GM12878 (cell line): ENCODE results near the gene ARHGAP36. TPM values are rescaled to one million over a fixed set of nuclear protein-coding genes. Genes with fewer than 3 reads are reported as not detected.

Source experiments
- ATAC-seq: fragments of 200-7000 bp; cut with Tn5 transposase; 3 replicates; pipeline ENCODE4 v1.9.1; 2020; ENCODE audit warnings: mild to moderate bottlenecking, moderate library complexity
- BruUV-seq: library from RNA; stranded (reverse); fragments of 400-500 nt; replicated peaks from 2 replicates; lab custom pipeline; 2021; lab: Mats Ljungman, UMichigan
- CTCF ChIA-PET: fragments of 300-600 bp; sonication (Branson Sonifier 250); formaldehyde crosslinking; extraction: SDS; loops from one replicate; lab custom pipeline; 2021; ENCODE audit warnings: inconsistent platforms; lab: Yijun Ruan, JAX
- POLR2A ChIA-PET: fragments of 350-600 bp; formaldehyde crosslinking; extraction: SDS; loops from one replicate; lab custom pipeline; 2021; ENCODE audit warnings: inconsistent platforms; lab: Charles Lee
- RAD21 ChIA-PET: fragments of 300-600 bp; sonication (Branson Sonifier 250); formaldehyde crosslinking; loops from one replicate; lab custom pipeline; 2023; ENCODE audit warnings: antibody characterized with exemption; ENCODE audit not compliant: unreplicated experiment; lab: Charles Lee
- SMC1A ChIA-PET: fragments of 300-600 bp; sonication (Branson Sonifier 250); formaldehyde crosslinking; loops from one replicate; lab custom pipeline; 2023; ENCODE audit not compliant: unreplicated experiment, uncharacterized antibody; lab: Charles Lee
- DNase-seq: peaks from one replicate; pipeline ENCODE4 v3.0.0-alpha.2; 2011; ENCODE audit warnings: low read depth, low spot score
- FAIRE-seq: peaks from 3 replicates; lab custom pipeline; 2011; peaks lifted over from hg19 to GRCh38; lab: Jason Lieb, UNC
- H2AFZ ChIP-seq: 2 replicates; pipeline ENCODE4 v1.6.0; 2011; ENCODE audit warnings: low read depth, low read length, control low read depth; ENCODE audit not compliant: control insufficient read depth
- H3K27ac ChIP-seq: 2 replicates; pipeline ENCODE4 v1.5.1; 2011; ENCODE audit warnings: control low read depth; ENCODE audit not compliant: control insufficient read depth, insufficient read depth
- H3K27me3 ChIP-seq, 2 experiments: replicated peaks in 1 of 2; 2 replicates each; pipeline versions ENCODE4 v1.6.0 to v1.6.1; 2011; ENCODE audit warnings: low read length in 1 of 2; ENCODE audit not compliant: control insufficient read depth in 2 of 2, insufficient read depth in 2 of 2
- H3K36me3 ChIP-seq, 2 experiments: 2 replicates each; pipeline ENCODE4 v1.5.1; 2011; ENCODE audit warnings: low read length in 1 of 2; ENCODE audit not compliant: control insufficient read depth in 2 of 2, insufficient read depth in 2 of 2
- H3K4me1 ChIP-seq: 2 replicates; pipeline ENCODE4 v1.6.1; 2011; ENCODE audit warnings: mild to moderate bottlenecking, low read length, moderate library complexity, mixed read lengths; ENCODE audit not compliant: control insufficient read depth, insufficient read depth
- H3K4me2 ChIP-seq: 2 replicates; pipeline ENCODE4 v1.6.0; 2011; ENCODE audit warnings: control low read depth; ENCODE audit not compliant: control insufficient read depth, insufficient read depth
- H3K4me3 ChIP-seq: fragments of 200-600 bp; sonication (generic); 2 replicates; pipeline ENCODE4 v1.5.1; 2016
- H3K79me2 ChIP-seq: 2 replicates; pipeline ENCODE4 v1.6.0; 2011; ENCODE audit warnings: low read length; ENCODE audit not compliant: control insufficient read depth, insufficient read depth
- H3K9ac ChIP-seq: 2 replicates; pipeline ENCODE4 v1.8.0; 2011; ENCODE audit warnings: low read length, control low read depth, mixed read lengths; ENCODE audit not compliant: control insufficient read depth, insufficient read depth
- H3K9me3 ChIP-seq: replicated peaks from 3 replicates; pipeline ENCODE4 v1.5.1; 2011; ENCODE audit warnings: mild to moderate bottlenecking, low read length; ENCODE audit not compliant: control insufficient read depth, insufficient read depth
- H4K20me1 ChIP-seq: 2 replicates; pipeline ENCODE4 v1.6.0; 2011; ENCODE audit not compliant: control insufficient read depth, insufficient read depth
- CHD4 ChIP-seq: fragments of 200-600 bp; sonication (generic); IDR thresholded peaks from 2 replicates; pipeline ENCODE4 v1.6.1; 2016; ENCODE audit warnings: mild to moderate bottlenecking
- CTCF ChIP-seq, 3 experiments: IDR thresholded peaks in 2 of 3; conservative IDR thresholded peaks in 1 of 3; 2 replicates each; pipeline ENCODE4 v1.5.1; 2011; ENCODE audit warnings: low read depth in 3 of 3, low read length in 3 of 3, mild to moderate bottlenecking in 3 of 3, control low read depth in 2 of 3, moderate library complexity in 2 of 3, inconsistent platforms in 1 of 3, mixed read lengths in 1 of 3; ENCODE audit not compliant: control insufficient read depth in 2 of 3, insufficient read depth in 1 of 3; ENCODE audit errors: extremely low read depth in 1 of 3
- IKZF2 ChIP-seq, 2 experiments: fragments of 450-650 bp; IDR thresholded peaks; 2 replicates each; pipeline ENCODE4 v1.6.1; 2017; ENCODE audit warnings: mild to moderate bottlenecking in 2 of 2, moderate library complexity in 2 of 2
- POLR2AphosphoS2 ChIP-seq: IDR thresholded peaks from 2 replicates; pipeline ENCODE4 v1.6.1; 2011; ENCODE audit warnings: low read depth, mild to moderate bottlenecking, low read length, improper control_type of control experiment, moderate library complexity
- ZBTB33 ChIP-seq: fragments of 450-650 bp; IDR thresholded peaks from 2 replicates; pipeline ENCODE4 v1.6.1; 2017; ENCODE audit warnings: mild to moderate bottlenecking
- ZNF24 ChIP-seq: fragments of 450-650 bp; IDR thresholded peaks from 2 replicates; pipeline ENCODE4 v1.6.1; 2017; ENCODE audit warnings: antibody characterized with exemption, mild to moderate bottlenecking
- WGBS: methylation state at CpG from one replicate; pipeline ENCODE4 v1.1.6; 2016; ENCODE audit warnings: low lambda C conversion rate; ENCODE audit not compliant: insufficient replicate concordance, insufficient coverage; ENCODE audit errors: missing lambda C conversion rate; 5-methylcytosine and 5-hydroxymethylcytosine counted together
- in situ Hi-C: fragments of 300-500 bp; cut with MboI; formaldehyde crosslinking; loops from 9 replicates; pipeline ENCODE4 v1.14.3; 2018; ENCODE audit warnings: mixed read lengths
- intact Hi-C: fragments of 100-400 bp; cut with micrococcal nuclease; formaldehyde crosslinking; loops from one replicate; pipeline ENCODE4 v1.14.2; 2022; ENCODE audit not compliant: unreplicated experiment
- polyA plus RNA-seq, 11 experiments: library from polyadenylated mRNA; depleted of rRNA in 4 of 11; unstranded in 6 of 11; stranded (reverse) in 5 of 11; fragments of >200 nt; fragmentation: Nextera tagmentation in 4 of 11; fragmentation: Illumina TruSeq in 1 of 11; extraction: Ambion mirVana in 4 of 11; extraction: Trizol in 1 of 11; gene quantifications; 1 replicate in 1 of 11; 2 replicates in 10 of 11; pipeline versions ENCODE4 v1.2.1 to v1.2.3, GENCODE V29; 2011 to 2016; ENCODE audit warnings: inconsistent platforms in 2 of 11, missing spikeins in 2 of 11, low read depth in 1 of 11
- total RNA-seq, 4 experiments: library from RNA; depleted of rRNA in 3 of 4; stranded (reverse); fragments of >200 nt in 3 of 4; fragmentation: Illumina TruSeq in 1 of 4; extraction: Trizol in 1 of 4; gene quantifications; 2 replicates each; pipeline versions ENCODE4 v1.2.1 to v1.2.3, GENCODE V29; 2013 to 2021
- TF ChIP-seq, protein P1 (sequence below): IDR thresholded peaks from 2 replicates; pipeline ENCODE4 v1.6.1; 2012; ENCODE audit warnings: low read depth, low read length, improper control_type of control experiment

ARHGAP36 gene
- total and polyA plus RNA-seq, 10 of the 15 experiments (the other 5 are each of a cell fraction or from before 2014, with no cell fraction given) = not detected

DNA sequence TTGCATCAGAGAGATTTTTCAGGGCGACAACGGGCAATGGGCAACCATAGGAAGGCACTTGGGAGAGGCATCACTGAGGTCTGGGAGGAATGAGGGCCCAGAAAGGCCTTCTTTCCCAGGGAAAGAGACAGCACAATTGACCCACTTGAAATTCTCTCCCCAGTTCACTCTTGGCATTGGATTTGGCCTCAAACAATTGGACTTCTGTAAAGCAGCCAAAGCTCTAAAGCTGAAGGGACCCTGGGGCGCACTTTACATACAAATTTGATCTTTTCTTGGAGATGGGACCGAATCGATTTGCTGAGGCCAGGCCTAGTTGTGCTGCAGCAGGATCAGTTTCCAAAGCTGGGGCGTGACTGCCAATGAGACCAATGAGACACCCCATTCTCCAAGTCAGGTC is 3.2 kb downstream of the ARHGAP36 start (continued):
- TF ChIP-seq IKZF2 (IDR thresholded peaks at IDR 0.05) (no peak), POLR2AphosphoS2 (no peak), ZBTB33 (no peak), CHD4 (no peak)

DNA sequence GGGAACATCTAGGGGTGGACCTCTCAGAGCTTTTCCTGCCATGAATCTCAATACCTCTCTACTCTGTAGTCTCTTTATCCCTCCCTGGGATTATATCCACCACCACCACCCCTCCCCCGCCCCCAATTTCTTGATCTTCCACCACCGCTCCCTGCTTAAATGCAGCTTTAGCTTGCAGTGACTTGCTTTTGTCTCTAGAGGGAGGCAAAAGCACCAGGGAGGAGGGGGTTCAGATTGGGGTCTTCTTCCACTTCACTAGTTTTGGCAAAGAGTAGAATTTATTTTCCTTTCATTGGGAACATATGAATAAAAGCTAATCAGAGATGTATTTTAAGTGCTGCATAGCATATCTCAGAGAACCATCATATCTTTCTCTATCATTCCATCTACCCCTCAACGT is 5.5 kb downstream of the ARHGAP36 start:
- H3K79me2 ChIP-seq = no peaks in the 10 kb centered on the region
- no peak overlapping the region for H3K4me3 ChIP-seq
- no peaks in the 10 kb centered on the region for H3K4me1 ChIP-seq
- POLR2A ChIA-PET = no interaction called here
- H3K9me3 ChIP-seq = no peaks in the 10 kb centered on the region
- TF ChIP-seq, protein P1, sequence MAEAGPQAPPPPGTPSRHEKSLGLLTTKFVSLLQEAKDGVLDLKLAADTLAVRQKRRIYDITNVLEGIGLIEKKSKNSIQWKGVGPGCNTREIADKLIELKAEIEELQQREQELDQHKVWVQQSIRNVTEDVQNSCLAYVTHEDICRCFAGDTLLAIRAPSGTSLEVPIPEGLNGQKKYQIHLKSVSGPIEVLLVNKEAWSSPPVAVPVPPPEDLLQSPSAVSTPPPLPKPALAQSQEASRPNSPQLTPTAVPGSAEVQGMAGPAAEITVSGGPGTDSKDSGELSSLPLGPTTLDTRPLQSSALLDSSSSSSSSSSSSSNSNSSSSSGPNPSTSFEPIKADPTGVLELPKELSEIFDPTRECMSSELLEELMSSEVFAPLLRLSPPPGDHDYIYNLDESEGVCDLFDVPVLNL = no peak
- TF ChIP-seq ZNF24 (no peak), CTCF (IDR thresholded peaks at IDR 0.05 in 2 of 3, conservative IDR thresholded peaks at IDR 0.05 in 1 of 3; ENCODE audit: control insufficient read depth in 2 of 3, extremely low read depth in 1 of 3, insufficient read depth in 1 of 3, low read depth in 3 of 3, low read length in 3 of 3) (peak in 2 of 3 experiments; percentile 13 to 28; a peak in 1 of 6 replicates)
- RAD21 ChIA-PET = no interaction called here
- CTCF ChIA-PET = interaction anchor here (0.7 to 1.5 kb wide), 2 partner anchors 12 to 570 kb away, joined by 3 to 5 read pairs; no protein-coding TSS in a partner anchor
- no peak overlapping the region for H3K4me2 ChIP-seq
- SMC1A ChIA-PET = no interaction called here
- no peaks in the 10 kb centered on the region for H4K20me1 ChIP-seq
- ATAC-seq (no peak), DNase-seq (no peak), FAIRE-seq (no peak)
- no peak overlapping the region for H2AFZ ChIP-seq
- no peaks in the 10 kb centered on the region for H3K36me3 ChIP-seq
- in situ Hi-C loops = no loop called here
- intact Hi-C loops = no loop called here
- no peak overlapping the region for H3K9ac ChIP-seq
- BruUV-seq = no TSS peak
- H3K27ac ChIP-seq = no peak overlapping the region
- WGBS = 50% methylated on average over 2 of the region's 3 CpGs
- H3K27me3 ChIP-seq = 0 out of 4 replicates have a peak, but pooled peaks cover 0 to 3% of the 10 kb centered on the region in 2 experiments
